ENCODE results near the gene TPST1.
A peak's percentile ranks its signal among the peaks of the same experiment; 100 is the strongest.
"Not testable (repeated sequence)": the region's sequence is repeated elsewhere in the genome, so short reads cannot be mapped to it uniquely, and the experiment has no call there.

TPST1 gene

DNA sequence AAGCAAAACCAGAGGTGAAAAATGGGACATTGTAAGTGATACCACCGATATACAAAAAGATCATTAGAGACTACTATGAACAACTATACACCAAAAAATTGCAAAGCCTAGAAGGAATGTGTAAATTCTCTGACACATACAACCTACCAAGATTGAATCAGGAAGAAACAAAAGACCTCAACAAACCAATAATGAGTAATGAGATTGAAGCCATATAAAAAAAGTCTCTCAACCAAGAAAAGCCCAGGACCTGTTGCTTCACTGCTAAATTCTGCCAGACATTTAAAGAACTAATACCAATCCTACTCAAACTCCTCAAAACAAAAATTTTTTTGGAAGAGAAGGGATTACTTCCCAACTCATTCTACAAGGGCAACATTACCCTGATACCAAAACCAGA lies 134.0 kb downstream of the TPST1 start:
- DNase-seq, result no peak

DNA sequence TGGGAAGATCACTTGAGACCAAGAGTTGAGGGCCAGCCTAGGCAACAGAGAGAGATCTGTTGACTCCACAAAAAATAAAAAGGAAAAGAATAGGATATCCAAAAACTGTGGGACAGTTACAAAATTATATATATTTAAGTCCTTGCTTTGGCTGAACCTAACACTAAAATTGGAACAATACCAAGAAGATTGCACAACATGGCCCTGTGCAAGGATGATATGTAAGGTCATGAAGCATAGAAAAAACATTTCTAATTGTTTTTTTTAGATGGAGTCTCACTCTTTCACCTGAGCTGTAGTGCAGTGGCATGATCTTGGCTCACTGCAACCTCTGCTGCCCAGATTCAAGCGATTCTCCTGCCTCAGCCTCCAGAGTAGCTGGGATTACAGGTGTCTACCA lies 139.0 kb downstream of the TPST1 start:
- DNase-seq, result peak; percentile 22

DNA sequence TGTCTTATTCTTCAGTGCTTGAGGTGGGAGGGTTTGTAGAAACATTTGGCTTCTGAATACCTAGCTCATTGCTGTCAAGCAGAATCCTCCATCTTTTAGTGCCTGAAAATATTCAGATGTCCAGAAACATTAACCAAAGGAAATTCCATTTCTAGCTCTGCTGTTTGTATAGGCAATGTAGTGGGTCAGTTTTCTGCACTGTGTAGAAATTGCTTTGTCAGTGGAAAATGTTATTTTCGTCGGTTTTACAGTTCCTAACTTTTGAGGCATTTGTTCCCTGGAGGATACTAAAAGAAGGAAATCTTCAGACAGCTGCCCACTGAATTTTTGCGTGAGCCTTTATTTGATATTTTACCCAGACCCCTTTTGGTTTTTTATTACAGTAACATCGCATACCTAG lies 143.4 kb downstream of the TPST1 start:
- peak; percentile 44 for DNase-seq

DNA sequence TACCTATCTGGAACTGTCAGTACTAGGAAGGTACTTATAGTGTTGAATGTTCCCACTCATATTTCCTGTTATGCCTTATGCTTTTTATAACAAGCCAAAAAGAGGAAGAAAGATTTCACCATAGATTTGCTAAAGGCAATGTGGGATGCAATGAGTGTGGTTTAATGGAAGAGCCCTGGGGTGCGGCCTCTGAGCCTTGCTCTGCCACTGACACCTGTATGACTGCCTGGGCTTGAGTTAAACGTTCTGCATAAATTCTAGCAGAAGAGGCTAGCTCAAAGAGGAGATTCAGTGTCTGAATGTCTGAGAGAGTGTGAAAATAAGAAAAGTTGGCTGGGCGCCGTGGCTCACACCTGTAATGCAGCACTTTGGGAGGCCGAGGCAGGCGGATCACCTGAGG lies 143.8 kb downstream of the TPST1 start:
- no peak for DNase-seq

DNA sequence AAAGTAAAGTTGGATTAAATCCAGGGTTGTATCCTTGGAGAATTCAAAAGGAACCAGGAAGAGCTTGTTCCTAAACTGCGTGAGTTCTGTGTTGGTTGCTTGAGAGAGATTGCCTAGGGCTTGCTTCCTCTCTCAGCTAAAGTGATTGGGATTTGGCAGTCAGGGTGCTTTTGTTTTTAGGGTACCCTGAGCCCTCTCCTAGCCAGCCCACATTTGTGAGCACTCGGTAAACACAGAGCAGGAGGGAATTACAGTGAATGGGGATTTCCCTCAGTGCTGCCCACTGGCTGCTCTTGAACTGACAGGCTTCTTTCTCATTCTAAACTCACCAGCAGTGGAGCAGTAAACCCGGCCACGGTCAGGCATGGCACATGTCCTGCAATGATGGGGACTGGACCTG lies 146.9 kb downstream of the TPST1 start:
- no peak for DNase-seq

DNA sequence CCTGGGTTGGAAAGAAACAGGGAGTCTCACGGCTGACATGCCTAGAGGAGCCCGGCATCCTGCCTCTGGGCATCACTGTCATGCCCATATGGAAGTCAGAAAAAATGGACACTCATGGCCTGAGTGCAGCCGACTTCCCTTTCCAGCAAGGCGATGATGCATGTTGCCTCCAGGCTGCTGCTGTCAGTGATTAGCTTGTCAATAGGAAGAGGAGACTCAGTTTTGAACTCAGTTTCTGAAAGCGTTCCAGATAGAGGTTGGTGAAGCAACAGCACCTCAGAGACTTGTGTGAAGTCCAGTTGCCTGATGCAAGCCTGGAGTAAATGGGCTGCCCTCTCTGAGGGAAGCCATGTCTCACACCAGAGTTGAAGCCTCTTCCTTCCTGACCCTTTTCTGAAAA lies 148.4 kb downstream of the TPST1 start:
- DNase-seq, result peak; percentile 31

DNA sequence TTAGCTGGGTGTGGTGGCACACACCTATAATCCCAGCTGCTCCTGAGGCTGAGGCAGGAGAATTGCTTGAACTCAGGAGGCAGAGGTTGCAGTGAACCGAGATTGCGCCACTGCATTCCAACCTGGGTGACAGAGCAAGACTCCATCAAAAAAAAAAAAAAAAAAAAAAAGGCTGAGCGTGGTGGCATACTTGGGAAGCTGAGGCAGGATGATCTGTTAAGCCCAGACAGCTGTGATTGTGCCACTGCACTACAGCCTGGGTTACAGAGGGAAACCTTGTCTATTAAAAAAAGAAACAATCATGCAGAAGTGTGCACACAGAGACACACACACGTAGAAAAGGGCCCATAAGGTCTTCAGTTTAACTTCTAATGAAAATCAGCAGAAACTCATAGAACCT lies 150.6 kb downstream of the TPST1 start:
- no peak for DNase-seq

DNA sequence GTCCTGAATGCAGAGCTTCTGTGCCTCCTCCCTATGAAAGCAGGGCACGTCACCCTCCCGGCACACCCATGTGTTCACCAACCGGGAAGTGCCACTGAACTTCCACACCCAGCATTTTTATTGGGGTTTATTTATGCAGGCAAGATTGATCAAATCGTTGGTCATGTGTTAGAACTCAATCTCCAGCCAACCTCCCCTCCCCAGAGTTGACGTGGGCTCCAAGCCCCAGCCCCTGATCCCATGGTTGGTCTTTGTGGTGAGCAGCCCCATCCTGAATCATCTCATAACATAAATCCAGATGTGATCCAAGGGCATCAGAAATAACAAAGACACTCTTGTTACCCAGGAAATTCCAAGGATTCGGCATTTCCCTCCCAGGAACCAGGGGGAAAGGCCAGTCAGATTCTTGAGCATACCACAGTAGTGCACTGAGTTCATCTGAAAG lies 151.2 kb downstream of the TPST1 start:
- peak; percentile 68 for DNase-seq

DNA sequence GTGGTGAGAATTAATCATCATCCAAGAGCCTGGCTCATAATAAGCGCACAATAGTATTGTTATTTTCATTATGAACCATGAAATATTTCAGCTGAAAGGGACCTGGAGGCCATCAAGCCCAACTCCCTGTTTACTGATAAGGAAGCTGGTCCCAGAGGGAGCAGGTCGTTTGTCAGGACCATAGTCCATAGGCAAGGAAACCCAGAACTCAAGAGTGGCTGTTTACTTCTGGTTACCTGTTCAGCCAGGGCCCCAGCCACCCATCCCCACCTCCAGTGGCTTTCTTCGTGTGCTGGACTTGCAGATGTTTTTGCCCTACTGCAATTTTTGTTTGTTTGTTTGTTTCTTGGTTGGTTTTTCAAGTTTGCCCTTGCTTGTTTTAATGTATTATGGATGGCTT lies 152.0 kb downstream of the TPST1 start:
- DNase-seq, result no peak

DNA sequence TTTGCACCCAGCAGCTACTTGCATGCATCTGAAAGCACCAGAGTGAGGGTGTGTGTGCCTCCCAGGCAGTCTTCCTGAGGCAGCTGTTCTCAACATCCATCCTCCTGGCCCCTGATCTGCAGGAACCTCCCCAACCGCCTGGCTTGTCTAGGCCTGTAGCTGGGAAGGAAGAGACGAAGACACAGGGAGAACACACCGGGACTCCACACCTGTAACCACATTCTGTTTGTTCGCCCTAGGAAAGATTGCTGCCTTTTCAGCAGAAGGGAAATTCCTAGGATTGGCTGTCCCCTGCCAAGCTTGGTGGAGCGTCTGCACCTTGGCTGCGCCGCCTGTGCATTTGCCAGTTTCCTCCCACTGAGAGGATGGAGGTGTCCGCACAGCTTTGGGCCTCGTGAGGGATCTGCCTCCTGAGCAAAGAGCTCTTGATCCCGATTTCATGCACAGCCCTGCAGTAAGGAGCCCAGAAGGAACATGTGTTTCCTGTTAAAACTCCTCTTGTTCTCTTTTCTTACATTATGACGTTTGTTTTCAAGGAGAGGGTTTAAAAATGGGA lies 154.6 kb downstream of the TPST1 start:
- no peak for DNase-seq

DNA sequence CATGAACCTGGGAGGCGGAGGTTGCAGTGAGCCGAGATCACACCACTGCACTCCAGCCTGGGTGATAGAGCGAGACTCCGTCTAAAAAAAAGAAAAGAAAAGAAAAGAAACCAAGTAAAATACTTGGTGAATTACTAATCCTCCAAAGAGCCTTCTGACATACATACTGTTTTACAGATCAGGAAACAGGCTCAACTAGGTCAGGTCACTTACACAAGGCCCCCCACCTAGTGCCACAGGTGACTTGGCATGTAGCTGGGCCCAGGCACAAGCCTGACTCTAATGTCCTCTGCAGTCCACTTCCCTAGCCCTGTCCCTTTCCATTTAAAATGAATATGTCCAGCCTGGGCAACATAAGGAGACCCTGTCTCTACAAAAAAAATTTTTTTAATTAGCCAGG lies 157.0 kb downstream of the TPST1 start:
- no peak for DNase-seq

DNA sequence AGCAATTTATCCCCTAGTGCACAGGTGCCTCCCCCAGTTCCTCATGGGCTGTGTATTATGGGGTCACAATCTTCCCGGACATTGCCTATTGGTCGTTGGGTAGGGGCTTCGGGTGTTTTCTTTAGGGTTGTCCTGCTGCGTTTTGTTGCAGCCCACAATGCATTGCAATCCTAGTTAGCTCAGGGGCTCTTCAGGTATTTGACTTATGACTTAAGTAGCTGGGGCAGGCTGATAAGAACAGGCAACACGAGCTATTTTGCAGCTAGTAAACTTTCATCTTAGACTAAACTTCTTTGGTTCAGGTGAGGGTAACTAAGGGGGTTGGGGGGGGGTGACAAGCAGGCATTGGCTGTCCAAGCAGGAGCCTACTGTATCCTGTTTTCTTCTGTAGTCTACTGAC lies 158.5 kb downstream of the TPST1 start:
- DNase-seq, result no peak

DNA sequence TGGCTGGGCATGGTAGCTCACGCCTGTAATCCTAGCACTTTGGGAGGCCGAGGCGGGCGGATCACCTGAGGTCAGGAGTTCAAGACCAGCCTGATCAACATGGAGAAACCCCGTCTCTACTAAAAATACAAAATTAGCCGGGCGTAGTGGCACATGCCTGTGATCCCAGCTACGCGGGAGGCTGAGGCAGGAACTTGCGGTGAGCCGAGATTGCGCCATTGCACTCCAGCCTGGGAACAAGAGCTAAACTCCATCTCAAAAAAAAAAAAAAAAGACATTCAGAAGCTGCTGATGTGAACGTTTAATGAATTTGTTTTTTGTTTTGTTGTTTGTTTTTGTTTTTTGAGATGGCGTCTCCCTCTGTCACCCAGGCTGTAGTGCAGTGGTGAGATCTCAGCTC lies 159.9 kb downstream of the TPST1 start:
- DNase-seq, result not testable (repeated sequence)

DNA sequence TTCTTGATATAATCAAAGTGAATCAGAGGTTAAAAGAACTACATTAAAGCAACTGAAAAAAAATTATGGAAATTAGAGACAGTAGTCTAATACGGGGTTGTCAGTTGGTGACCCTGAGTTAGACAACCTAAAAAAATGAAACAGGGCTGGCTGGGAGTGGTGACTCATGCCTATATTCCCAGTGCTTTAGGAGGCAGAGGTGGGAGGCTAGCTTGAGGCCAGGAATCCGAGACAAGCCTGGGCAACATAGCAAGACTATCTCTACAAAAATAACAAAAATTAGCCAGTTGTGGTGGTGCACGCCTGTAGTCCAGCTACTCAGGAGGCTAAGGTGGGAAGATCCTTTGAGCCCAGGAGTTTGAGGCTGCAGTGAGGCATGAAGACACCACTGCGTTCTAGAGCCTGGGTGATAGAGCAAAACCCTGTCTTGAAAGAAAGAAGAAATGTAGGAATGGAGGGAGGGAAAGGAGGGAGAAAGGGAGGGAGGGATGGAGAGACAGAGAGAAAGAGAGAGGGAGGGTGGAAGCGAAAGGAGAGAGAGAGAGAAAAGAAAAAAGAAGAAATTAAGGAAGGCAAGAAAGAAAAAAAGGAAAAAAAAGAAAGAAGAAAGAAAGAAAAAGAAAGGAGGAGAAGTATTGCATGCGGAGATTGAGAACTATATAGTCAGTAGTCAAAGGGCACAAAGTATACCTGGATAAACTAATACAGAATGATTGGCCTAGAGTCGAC lies 166.1 kb downstream of the TPST1 start:
- DNase-seq, result no peak

DNA sequence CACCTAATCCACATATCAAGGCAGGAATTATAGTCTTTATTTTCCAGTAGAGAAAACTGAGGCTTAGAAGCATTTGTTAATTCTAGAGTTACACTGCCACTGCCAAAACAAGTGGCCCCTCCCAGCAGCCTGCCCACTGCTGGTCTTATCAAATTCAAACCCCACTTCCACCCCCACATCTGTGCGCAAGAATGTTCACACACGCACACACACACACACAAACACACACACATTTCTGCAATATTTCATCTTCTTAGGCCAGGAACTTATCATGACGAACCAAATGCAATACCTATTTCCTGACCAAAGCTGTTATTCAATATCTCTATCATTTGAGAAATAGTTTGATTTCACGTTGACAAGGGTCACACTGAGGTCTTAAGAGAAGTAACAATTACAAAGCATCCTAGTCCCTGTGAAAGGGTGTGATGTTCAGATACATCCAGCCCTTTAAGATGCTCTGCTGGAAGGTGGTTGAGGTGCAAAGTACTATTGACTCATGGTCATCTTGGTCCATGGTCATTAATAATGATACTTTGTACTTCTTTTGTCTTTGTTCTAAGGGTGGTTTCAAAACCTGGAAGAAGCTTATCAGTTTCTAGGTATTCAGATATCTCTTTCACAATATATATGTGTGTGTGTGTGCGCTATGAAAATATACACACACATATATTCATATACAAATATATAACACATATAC lies 169.2 kb downstream of the TPST1 start:
- DNase-seq, result not testable (repeated sequence)

DNA sequence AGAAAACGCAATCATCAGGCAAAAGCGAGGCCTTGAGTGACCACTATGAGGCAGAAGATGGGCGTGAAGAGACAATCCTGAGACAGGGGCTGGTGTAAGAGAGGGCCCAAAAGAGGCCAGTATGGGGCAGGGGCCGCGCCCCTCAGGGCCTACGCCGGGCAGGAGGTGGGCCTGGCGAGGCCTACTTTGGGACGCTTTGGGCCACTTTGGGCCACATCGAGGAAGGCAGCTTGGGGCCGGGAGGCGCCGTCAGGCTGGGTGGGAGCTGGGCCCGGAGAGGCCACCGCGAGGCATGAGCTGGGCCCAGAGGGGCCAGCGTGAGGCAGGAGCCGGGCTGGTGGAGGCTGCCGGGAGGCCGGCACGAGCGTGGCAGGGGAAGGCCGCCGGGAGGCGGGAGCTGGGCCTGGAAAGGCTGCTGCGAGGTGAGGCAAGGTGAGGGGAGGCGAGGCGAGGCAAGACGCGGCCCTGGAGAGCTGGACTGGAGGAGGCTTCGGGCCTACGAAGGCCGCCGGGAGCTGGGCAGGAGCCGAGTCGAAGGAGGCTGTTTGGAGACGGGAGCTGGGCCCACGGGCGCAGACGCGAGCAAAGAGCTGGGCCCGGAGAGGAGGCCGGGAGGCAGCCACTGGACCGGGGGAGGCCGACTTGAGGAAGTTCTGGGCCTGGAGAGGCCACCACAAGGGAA lies 171.3 kb downstream of the TPST1 start:
- no peak for DNase-seq

DNA sequence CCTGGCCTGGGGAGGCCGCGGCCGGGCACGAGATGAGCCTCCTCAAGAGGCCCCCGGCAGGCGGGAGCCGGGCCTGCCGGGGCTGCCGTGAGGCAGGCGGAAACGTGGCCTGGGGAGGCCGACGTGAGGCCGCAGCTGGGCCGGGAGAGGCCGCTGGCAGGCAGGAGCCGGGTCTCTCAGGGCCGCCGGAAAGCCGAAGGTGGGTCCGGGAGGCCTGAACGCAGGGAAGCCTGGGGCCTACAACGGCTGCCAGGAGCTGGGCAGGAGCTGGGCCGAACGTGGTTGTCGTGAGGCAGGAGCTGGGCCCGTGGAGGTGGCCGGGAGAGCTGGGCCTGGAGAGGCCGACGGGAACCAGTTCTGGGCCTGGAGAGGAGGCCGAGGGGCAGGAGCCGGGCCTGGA lies 171.9 kb downstream of the TPST1 start:
- no peak for DNase-seq

DNA sequence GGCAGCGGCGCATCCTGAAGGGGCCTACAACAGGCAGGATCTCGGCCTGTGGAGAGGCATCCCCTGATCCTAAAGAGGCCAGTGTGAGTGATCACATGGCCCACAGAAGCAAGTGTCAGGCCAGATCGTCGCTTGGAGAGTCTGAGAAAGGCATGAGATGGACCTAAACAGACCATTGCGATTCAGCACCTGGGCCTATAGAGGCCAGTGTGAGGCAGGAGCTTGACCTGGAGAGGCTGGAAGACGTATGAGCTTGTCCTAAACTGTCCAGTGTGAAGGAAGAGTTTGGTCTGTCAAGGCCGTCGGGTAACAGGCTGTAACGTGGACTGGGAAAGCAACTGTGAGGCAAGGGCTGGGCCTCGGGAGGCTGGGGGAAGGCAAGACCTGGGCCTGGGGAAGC lies 172.6 kb downstream of the TPST1 start:
- no peak for DNase-seq

DNA sequence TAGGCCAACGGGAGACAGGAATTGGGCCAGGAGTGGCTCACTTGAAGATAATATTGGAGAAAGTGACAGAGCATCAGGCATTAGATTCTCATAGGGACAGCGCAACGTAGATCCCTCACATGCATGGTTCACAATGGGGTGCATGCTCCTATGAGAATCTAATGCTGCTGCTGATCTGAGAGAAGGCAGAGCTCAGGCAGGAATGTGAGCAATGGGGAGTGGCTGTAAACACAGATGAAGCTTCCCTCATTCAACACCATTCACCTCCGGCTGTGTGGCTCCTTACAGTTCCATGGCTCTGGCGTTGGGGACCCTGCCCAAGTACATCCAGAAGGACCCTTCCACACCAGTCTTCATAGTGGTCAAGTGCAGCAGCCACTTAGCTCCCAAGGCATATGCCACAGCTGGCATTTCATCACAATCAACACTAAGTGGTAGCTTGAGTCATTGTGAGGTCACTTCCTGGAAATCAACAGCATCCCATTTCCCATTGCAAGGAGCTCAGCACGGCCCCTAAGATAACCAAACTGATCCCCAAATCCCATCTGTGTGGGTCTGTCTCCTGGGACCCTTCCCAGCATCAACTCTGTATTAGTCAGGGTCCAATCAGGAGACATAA lies 174.5 kb downstream of the TPST1 start:
- no peak for DNase-seq

DNA sequence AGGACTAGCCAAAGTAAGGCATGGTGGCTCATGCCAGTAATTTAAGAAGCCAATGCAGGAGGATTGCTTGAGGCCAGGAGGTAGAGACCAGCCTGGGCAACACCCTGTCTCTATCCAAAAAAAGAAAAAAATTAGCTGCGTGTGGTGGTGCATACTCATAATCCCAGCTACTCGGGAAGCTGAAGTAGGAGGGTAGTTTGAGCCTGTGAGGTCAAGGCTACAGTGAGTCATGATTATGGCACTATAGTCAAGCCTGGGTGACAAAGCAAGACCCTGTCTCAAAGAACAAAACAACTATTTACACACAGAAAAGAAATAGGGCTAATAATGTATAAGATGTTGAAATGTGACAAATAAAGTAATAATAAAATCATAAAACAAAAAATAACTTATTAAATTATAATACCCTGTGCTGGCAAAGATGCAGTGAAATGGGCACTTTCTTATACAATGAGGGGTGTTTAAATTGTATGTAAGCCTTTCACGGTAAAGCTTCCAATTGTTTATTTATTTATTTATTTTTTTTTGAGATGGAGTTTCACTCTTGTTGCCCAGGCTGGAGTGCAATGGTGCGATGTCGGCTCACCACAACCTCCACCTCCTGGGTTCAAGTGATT lies 175.2 kb downstream of the TPST1 start:
- no peak for DNase-seq

DNA sequence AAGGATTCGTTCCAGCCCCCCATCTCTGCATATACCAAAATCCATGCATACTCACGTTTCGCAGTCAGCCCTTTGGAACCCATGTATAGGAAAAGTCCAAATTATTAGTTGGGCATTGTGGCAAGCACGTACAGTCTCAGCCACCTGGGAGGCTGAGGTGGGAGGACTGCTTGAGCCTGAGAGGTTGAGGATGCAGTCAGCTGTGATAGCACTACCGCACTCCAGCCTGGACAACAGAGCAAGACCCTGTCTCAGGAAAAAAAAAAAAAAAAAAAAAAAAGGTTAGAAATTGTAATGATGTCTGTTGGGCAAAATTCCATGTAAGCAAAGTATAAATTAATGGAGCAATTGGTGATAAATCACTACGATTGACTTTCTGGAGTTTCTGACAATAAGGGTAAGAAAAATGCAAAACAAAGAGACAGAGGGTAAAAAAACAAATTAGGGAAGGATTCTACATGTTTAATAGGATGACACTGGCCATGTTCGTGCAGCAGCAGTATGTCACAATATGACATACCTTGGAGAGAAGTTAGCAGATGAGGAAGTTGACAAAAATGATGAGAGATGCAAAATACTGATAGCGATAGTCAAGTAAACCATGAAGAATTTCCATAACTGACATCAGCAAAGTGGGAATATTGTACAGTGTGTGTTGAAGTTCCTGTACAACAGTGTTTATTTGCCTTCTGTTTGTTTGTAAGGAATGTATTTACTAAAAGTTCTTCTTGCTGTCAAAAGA lies 177.2 kb downstream of the TPST1 start:
- not testable (repeated sequence) for DNase-seq

All from fibroblast of skin of scalp (primary cell).